GM23338 (cell line): ENCODE measurements around the gene MTX2. TPM values are rescaled to one million over a fixed set of nuclear protein-coding genes. Genes with fewer than 3 reads are reported as not detected.

Experiments used
- ATAC-seq: fragments of 200-7000 bp; cut with Tn5 transposase; 3 replicates; pipeline ENCODE4 v1.9.1; 2020
- DNase-seq: peaks from one replicate; pipeline ENCODE4 v3.0.0-alpha.2; 2015; ENCODE audit warnings: low spot score
- H2AFZ ChIP-seq: fragments of 200-600 bp; sonication (generic); 2 replicates; pipeline ENCODE4 v1.8.0; 2016; ENCODE audit warnings: antibody characterized with exemption, mild to moderate bottlenecking, moderate library complexity
- H3F3A ChIP-seq: fragments of 200-600 bp; sonication (generic); replicated peaks from 2 replicates; pipeline ENCODE4 v1.8.0; 2017; ENCODE audit warnings: antibody characterized with exemption, mixed run types, low read depth
- H3K27ac ChIP-seq: fragments of 200-600 bp; sonication (generic); 2 replicates; pipeline ENCODE4 v1.6.1; 2016; ENCODE audit warnings: low read depth
- H3K27me3 ChIP-seq: fragments of 200-600 bp; sonication (generic); 2 replicates; pipeline ENCODE4 v1.8.0; 2016; ENCODE audit warnings: mild to moderate bottlenecking, mixed run types, moderate library complexity; ENCODE audit not compliant: insufficient read depth
- H3K36me3 ChIP-seq: fragments of 200-600 bp; sonication (generic); 2 replicates; pipeline ENCODE4 v1.8.0; 2016; ENCODE audit warnings: mild to moderate bottlenecking; ENCODE audit not compliant: insufficient read depth
- H3K4me1 ChIP-seq: fragments of 200-600 bp; sonication (generic); 2 replicates; pipeline ENCODE4 v1.8.0; 2016; ENCODE audit warnings: mild to moderate bottlenecking, moderate library complexity; ENCODE audit not compliant: insufficient read depth
- H3K4me2 ChIP-seq: fragments of 200-600 bp; sonication (generic); 2 replicates; pipeline ENCODE4 v1.7.1; 2017; ENCODE audit warnings: mixed run types
- H3K4me3 ChIP-seq: fragments of 200-600 bp; sonication (generic); 2 replicates; pipeline ENCODE4 v1.6.1; 2016; ENCODE audit warnings: mixed run types
- H3K79me2 ChIP-seq: fragments of 200-600 bp; sonication (generic); replicated peaks from 2 replicates; pipeline ENCODE4 v1.8.0; 2017; ENCODE audit warnings: mild to moderate bottlenecking; ENCODE audit not compliant: insufficient read depth
- H3K9me2 ChIP-seq: fragments of 200-600 bp; sonication (generic); 2 replicates; pipeline ENCODE4 v1.8.0; 2017; ENCODE audit not compliant: insufficient read depth
- H4K20me1 ChIP-seq: fragments of 200-600 bp; sonication (generic); replicated peaks from 2 replicates; pipeline ENCODE4 v1.8.0; 2017; ENCODE audit warnings: mild to moderate bottlenecking; ENCODE audit not compliant: insufficient read depth
- H3K27ac Mint-ChIP-seq: 2 replicates; pipeline ENCODE4 v1.8.0; 2020; ENCODE audit warnings: inconsistent platforms, mild to moderate bottlenecking, moderate library complexity, mixed read lengths
- H3K27me3 Mint-ChIP-seq: 3 replicates; pipeline ENCODE4 v1.8.0; 2022; ENCODE audit warnings: low read depth, mild to moderate bottlenecking, moderate library complexity, mixed read lengths, inconsistent platforms; ENCODE audit not compliant: insufficient read depth, poor library complexity
- H3K36me3 Mint-ChIP-seq: 3 replicates; pipeline ENCODE4 v1.8.0; 2021; ENCODE audit warnings: low read depth, mild to moderate bottlenecking, inconsistent platforms, moderate library complexity, mixed read lengths
- H3K4me1 Mint-ChIP-seq: 3 replicates; pipeline ENCODE4 v1.8.0; 2020; ENCODE audit warnings: mild to moderate bottlenecking, inconsistent platforms, mixed read lengths
- H3K4me3 Mint-ChIP-seq: 3 replicates; pipeline ENCODE4 v1.8.0; 2021; ENCODE audit warnings: moderate library complexity, mild to moderate bottlenecking, inconsistent platforms, mixed read lengths
- H3K9me3 Mint-ChIP-seq: 3 replicates; pipeline ENCODE4 v1.8.0; 2020; ENCODE audit warnings: moderate library complexity, mild to moderate bottlenecking, inconsistent platforms, mixed read lengths
- CREB1 ChIP-seq: fragments of 250-450 bp; sonication (Bioruptor Pico); IDR thresholded peaks from 2 replicates; pipeline ENCODE4 v1.5.0; 2020; ENCODE audit warnings: low read depth, mild to moderate bottlenecking, moderate library complexity
- EZH2 ChIP-seq: fragments of 200-600 bp; sonication (generic); IDR thresholded peaks from one replicate; pipeline ENCODE4 v1.8.0; 2017; ENCODE audit warnings: antibody characterized with exemption, mild to moderate bottlenecking, low read depth; ENCODE audit not compliant: unreplicated experiment
- EZH2phosphoT487 ChIP-seq: fragments of 200-600 bp; sonication (generic); IDR thresholded peaks from one replicate; pipeline ENCODE4 v1.8.1; 2018; ENCODE audit warnings: antibody characterized with exemption; ENCODE audit not compliant: unreplicated experiment
- JUNB ChIP-seq: IDR thresholded peaks from one replicate; pipeline ENCODE4 v1.6.1; 2016; ENCODE audit warnings: antibody characterized with exemption; ENCODE audit not compliant: unreplicated experiment
- NANOG ChIP-seq: IDR thresholded peaks from 2 replicates; pipeline ENCODE4 v1.6.1; 2016; ENCODE audit warnings: antibody characterized with exemption, borderline replicate concordance
- POLR2AphosphoS5 ChIP-seq: IDR thresholded peaks from 2 replicates; pipeline ENCODE4 v1.6.1; 2016; ENCODE audit warnings: antibody characterized with exemption, low read depth
- STAT1 ChIP-seq: IDR thresholded peaks from one replicate; pipeline ENCODE4 v1.6.1; 2016; ENCODE audit warnings: antibody characterized with exemption; ENCODE audit not compliant: unreplicated experiment
- ZNF114 ChIP-seq: fragments of 250-450 bp; sonication (Bioruptor Pico); IDR thresholded peaks from 2 replicates; pipeline ENCODE4 v1.5.0; 2020; ENCODE audit warnings: mild to moderate bottlenecking, moderate library complexity
- ZNF331 ChIP-seq: fragments of 250-450 bp; sonication (Bioruptor Pico); IDR thresholded peaks from 2 replicates; pipeline ENCODE4 v1.5.0; 2020; ENCODE audit warnings: low read depth, mild to moderate bottlenecking, moderate library complexity
- polyA plus RNA-seq: library from polyadenylated mRNA; unstranded; fragments of >200 nt; fragmentation: Nextera tagmentation; extraction: Ambion mirVana; gene quantifications from 2 replicates; pipeline ENCODE4 v1.2.1, GENCODE V29; 2016
- total RNA-seq: library from RNA; depleted of rRNA; stranded (reverse); fragments of >200 nt; shearing (Covaris generic); gene quantifications from 2 replicates; pipeline ENCODE4 v1.2.3, GENCODE V29; 2014
- TF ChIP-seq, protein P1 (sequence below), 2 experiments: fragments of 200-600 bp in 1 of 2; sonication (generic) in 1 of 2; conservative IDR thresholded peaks; 2 replicates each; pipeline versions ENCODE4 v1.5.1 to v1.6.1; 2016 to 2017; ENCODE audit warnings: antibody characterized with exemption in 2 of 2, low read depth in 2 of 2, mild to moderate bottlenecking in 2 of 2, moderate library complexity in 1 of 2
- TF ChIP-seq, protein P2 (sequence below): IDR thresholded peaks from one replicate; pipeline ENCODE4 v1.6.1; 2018; ENCODE audit warnings: antibody characterized with exemption; ENCODE audit not compliant: unreplicated experiment
- TF ChIP-seq, protein P3 (sequence below): fragments of 250-450 bp; sonication (Bioruptor Pico); IDR thresholded peaks from 2 replicates; pipeline ENCODE4 v1.5.0; 2020; ENCODE audit warnings: mild to moderate bottlenecking, moderate library complexity

The MTX2 gene
- total and polyA plus RNA-seq, 2 experiments from 2014 or later = 37.5 to 81.7 TPM

DNA sequence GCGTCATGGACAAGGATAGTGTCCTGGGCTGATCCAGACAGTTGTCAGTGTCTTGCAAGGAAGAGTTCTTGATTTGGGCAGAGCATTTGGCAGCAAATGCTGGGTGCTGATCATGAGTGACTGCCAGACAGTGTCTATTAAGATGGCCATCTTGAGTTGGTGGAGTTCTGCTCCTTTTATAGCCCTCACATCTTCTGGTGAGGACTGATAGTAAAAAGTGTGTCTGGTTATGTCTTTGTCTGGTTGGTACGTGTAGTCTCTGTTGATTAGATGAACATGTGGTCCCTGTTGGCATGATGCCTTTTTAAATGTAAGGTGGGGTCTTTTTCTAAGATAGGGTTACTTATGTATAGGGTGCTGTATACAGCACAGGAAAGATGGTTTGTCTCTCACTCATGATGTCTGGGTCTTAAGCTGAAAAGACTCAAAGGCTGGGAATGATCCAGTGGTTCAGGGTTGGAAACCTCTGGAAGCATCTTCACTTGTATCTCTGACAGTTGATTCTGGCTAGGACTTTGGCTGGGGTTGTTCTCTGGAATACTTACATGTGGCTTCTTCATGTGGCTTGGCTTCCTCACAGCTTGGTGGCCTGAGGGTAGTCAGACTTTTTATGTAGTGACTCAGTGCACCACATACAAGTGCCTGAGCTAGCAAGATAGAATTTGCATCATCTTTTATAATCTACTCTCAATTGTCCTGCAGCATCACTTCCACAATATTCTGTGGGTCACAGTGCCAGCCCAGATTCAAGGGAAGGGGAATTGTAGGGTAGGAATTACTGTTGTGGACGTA is 11.8 kb downstream of the MTX2 start (continued):
- TF ChIP-seq, protein P1, sequence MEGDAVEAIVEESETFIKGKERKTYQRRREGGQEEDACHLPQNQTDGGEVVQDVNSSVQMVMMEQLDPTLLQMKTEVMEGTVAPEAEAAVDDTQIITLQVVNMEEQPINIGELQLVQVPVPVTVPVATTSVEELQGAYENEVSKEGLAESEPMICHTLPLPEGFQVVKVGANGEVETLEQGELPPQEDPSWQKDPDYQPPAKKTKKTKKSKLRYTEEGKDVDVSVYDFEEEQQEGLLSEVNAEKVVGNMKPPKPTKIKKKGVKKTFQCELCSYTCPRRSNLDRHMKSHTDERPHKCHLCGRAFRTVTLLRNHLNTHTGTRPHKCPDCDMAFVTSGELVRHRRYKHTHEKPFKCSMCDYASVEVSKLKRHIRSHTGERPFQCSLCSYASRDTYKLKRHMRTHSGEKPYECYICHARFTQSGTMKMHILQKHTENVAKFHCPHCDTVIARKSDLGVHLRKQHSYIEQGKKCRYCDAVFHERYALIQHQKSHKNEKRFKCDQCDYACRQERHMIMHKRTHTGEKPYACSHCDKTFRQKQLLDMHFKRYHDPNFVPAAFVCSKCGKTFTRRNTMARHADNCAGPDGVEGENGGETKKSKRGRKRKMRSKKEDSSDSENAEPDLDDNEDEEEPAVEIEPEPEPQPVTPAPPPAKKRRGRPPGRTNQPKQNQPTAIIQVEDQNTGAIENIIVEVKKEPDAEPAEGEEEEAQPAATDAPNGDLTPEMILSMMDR (conservative IDR thresholded peaks at IDR 0.05; ENCODE audit: low read depth in 2 of 2) = no peak
- TF ChIP-seq POLR2AphosphoS5 = no peak
- no peak for TF ChIP-seq EZH2
- no peak for TF ChIP-seq CREB1 (CRISPR knock-in tag)
- no peak for TF ChIP-seq NANOG

DNA sequence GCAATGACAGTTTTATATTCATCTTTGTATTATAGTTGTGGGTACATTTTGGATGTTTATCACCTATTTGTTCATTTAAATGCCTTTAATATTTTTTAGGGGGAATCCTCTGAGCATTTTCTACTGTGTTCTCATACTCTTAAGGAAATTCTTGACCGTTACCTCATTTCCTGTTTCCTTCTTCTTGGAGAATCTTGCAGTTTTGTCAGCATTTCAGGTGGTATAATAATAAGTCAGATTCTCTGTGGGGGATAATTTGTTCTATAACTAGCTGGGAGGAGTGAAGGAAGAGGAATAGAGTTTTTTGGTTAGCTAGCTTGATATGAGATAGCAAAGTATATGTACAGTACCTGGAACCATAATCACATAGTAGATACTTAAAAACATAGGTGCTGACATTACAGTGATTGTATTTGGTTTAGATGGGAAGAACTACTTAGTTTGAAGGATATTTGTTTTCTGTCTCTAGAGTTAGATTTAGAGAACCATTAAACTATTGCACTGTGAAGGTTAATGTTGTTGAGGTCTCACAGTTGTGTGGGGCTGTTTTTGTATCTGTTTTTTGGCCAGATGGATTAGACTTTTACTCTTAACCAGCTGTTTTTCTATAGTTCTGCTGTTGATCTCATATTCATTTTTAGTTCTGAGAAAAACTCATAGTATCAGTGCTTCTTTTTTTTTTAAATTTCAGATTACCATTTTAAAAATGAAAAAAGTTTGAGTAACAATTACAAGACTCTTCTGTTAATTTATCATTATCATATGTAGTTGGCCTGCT is 14.2 kb downstream of the MTX2 start:
- Histone ChIP-seq H3K36me3 (no peaks in the 10 kb centered on the region), H3K4me1 (no peaks in the 10 kb centered on the region), H4K20me1 (peaks cover 34% of the 10 kb centered on the region), H3K4me3 (no peak overlapping the region), H3K4me2 (no peak overlapping the region), H2AFZ (no peak overlapping the region), H3K27me3 (no peaks in the 10 kb centered on the region), H3K79me2 (peaks cover 100% of the 10 kb centered on the region), H3K9me2 (no peaks in the 10 kb centered on the region), H3K27ac (no peak overlapping the region; the same call in 1 of the 2 replicates), H3F3A (no peaks in the 10 kb centered on the region)
- Mint-ChIP-seq H3K4me3 (no peak overlapping the region), H3K36me3 (no peaks in the 10 kb centered on the region), H3K4me1 (peaks cover 15% of the 10 kb centered on the region), H3K9me3 (no peaks in the 10 kb centered on the region; the same call in 2 of the 3 replicates), H3K27me3 (no peaks in the 10 kb centered on the region), H3K27ac (peak overlapping the region; percentile 5; the same call in 1 of the 2 replicates)
- no peak for DNase-seq
- ATAC-seq = no peak
- TF ChIP-seq EZH2phosphoT487 (no peak), ZNF331 (no peak), ZNF114 (CRISPR knock-in tag) (no peak), NANOG (no peak), JUNB (no peak), STAT1 (no peak), CREB1 (CRISPR knock-in tag) (no peak), EZH2 (no peak)
- TF ChIP-seq, protein P2, sequence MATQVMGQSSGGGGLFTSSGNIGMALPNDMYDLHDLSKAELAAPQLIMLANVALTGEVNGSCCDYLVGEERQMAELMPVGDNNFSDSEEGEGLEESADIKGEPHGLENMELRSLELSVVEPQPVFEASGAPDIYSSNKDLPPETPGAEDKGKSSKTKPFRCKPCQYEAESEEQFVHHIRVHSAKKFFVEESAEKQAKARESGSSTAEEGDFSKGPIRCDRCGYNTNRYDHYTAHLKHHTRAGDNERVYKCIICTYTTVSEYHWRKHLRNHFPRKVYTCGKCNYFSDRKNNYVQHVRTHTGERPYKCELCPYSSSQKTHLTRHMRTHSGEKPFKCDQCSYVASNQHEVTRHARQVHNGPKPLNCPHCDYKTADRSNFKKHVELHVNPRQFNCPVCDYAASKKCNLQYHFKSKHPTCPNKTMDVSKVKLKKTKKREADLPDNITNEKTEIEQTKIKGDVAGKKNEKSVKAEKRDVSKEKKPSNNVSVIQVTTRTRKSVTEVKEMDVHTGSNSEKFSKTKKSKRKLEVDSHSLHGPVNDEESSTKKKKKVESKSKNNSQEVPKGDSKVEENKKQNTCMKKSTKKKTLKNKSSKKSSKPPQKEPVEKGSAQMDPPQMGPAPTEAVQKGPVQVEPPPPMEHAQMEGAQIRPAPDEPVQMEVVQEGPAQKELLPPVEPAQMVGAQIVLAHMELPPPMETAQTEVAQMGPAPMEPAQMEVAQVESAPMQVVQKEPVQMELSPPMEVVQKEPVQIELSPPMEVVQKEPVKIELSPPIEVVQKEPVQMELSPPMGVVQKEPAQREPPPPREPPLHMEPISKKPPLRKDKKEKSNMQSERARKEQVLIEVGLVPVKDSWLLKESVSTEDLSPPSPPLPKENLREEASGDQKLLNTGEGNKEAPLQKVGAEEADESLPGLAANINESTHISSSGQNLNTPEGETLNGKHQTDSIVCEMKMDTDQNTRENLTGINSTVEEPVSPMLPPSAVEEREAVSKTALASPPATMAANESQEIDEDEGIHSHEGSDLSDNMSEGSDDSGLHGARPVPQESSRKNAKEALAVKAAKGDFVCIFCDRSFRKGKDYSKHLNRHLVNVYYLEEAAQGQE = no peak
- TF ChIP-seq, protein P3, sequence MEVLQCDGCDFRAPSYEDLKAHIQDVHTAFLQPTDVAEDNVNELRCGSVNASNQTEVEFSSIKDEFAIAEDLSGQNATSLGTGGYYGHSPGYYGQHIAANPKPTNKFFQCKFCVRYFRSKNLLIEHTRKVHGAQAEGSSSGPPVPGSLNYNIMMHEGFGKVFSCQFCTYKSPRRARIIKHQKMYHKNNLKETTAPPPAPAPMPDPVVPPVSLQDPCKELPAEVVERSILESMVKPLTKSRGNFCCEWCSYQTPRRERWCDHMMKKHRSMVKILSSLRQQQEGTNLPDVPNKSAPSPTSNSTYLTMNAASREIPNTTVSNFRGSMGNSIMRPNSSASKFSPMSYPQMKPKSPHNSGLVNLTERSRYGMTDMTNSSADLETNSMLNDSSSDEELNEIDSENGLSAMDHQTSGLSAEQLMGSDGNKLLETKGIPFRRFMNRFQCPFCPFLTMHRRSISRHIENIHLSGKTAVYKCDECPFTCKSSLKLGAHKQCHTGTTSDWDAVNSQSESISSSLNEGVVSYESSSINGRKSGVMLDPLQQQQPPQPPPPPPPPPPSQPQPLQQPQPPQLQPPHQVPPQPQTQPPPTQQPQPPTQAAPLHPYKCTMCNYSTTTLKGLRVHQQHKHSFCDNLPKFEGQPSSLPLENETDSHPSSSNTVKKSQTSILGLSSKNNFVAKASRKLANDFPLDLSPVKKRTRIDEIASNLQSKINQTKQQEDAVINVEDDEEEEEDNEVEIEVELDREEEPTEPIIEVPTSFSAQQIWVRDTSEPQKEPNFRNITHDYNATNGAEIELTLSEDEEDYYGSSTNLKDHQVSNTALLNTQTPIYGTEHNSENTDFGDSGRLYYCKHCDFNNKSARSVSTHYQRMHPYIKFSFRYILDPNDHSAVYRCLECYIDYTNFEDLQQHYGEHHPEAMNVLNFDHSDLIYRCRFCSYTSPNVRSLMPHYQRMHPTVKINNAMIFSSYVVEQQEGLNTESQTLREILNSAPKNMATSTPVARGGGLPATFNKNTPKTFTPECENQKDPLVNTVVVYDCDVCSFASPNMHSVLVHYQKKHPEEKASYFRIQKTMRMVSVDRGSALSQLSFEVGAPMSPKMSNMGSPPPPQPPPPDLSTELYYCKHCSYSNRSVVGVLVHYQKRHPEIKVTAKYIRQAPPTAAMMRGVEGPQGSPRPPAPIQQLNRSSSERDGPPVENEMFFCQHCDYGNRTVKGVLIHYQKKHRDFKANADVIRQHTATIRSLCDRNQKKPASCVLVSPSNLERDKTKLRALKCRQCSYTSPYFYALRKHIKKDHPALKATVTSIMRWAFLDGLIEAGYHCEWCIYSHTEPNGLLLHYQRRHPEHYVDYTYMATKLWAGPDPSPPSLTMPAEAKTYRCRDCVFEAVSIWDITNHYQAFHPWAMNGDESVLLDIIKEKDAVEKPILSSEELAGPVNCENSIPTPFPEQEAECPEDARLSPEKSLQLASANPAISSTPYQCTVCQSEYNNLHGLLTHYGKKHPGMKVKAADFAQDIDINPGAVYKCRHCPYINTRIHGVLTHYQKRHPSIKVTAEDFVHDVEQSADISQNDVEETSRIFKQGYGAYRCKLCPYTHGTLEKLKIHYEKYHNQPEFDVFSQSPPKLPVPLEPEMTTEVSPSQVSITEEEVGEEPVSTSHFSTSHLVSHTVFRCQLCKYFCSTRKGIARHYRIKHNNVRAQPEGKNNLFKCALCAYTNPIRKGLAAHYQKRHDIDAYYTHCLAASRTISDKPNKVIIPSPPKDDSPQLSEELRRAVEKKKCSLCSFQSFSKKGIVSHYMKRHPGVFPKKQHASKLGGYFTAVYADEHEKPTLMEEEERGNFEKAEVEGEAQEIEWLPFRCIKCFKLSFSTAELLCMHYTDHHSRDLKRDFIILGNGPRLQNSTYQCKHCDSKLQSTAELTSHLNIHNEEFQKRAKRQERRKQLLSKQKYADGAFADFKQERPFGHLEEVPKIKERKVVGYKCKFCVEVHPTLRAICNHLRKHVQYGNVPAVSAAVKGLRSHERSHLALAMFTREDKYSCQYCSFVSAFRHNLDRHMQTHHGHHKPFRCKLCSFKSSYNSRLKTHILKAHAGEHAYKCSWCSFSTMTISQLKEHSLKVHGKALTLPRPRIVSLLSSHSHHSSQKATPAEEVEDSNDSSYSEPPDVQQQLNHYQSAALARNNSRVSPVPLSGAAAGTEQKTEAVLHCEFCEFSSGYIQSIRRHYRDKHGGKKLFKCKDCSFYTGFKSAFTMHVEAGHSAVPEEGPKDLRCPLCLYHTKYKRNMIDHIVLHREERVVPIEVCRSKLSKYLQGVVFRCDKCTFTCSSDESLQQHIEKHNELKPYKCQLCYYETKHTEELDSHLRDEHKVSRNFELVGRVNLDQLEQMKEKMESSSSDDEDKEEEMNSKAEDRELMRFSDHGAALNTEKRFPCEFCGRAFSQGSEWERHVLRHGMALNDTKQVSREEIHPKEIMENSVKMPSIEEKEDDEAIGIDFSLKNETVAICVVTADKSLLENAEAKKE (CRISPR knock-in tag) = no peak
